HepG2 (cell line): ENCODE results near the gene PPP1R13B. TPM values are rescaled to one million over a fixed set of nuclear protein-coding genes. Genes with fewer than 3 reads are reported as not detected.
A peak's percentile ranks its signal among the peaks of the same experiment; 100 is the strongest.

Experiments used
- ELF1 ChIP-seq: sonication (generic); formaldehyde crosslinking; IDR thresholded peaks from 2 replicates; pipeline ENCODE4 v1.4.0; 2020; ENCODE audit warnings: missing genetic modification reagents
- FOSL2 ChIP-seq: sonication (generic); formaldehyde crosslinking; IDR thresholded peaks from 2 replicates; pipeline ENCODE4 v1.4.0; 2020; ENCODE audit warnings: missing genetic modification reagents
- HNF4G ChIP-seq, 2 experiments: sonication (generic) in 1 of 2; formaldehyde crosslinking in 1 of 2; IDR thresholded peaks; 2 replicates each; pipeline versions ENCODE4 v1.4.0 to v1.6.1; 2011 to 2020; ENCODE audit warnings: borderline replicate concordance in 2 of 2, low read depth in 2 of 2, mild to moderate bottlenecking in 2 of 2, low read length in 1 of 2, missing genetic modification reagents in 1 of 2, moderate library complexity in 1 of 2
- NPAS2 ChIP-seq: sonication (generic); formaldehyde crosslinking; IDR thresholded peaks from 2 replicates; pipeline ENCODE4 v1.8.0; 2022; ENCODE audit warnings: mild to moderate bottlenecking, missing genetic modification reagents, borderline replicate concordance
- POLR2G ChIP-seq: fragments of 200-400 bp; formaldehyde crosslinking; IDR thresholded peaks from 2 replicates; pipeline ENCODE4 v1.6.1; 2018; ENCODE audit warnings: mild to moderate bottlenecking, low read depth, low read length, moderate library complexity
- RBFOX2 ChIP-seq: fragments of 200-400 bp; formaldehyde crosslinking; IDR thresholded peaks from 2 replicates; pipeline ENCODE4 v1.6.1; 2017; ENCODE audit warnings: low read depth, mild to moderate bottlenecking, low read length
- SP2 ChIP-seq: sonication (generic); formaldehyde crosslinking; IDR thresholded peaks from 2 replicates; pipeline ENCODE4 v1.5.1; 2020; ENCODE audit warnings: mild to moderate bottlenecking, missing genetic modification reagents
- ZNF275 ChIP-seq: sonication (generic); formaldehyde crosslinking; IDR thresholded peaks from 2 replicates; pipeline ENCODE4 v1.8.0; 2022; ENCODE audit warnings: missing genetic modification reagents, mild to moderate bottlenecking, inconsistent platforms, borderline replicate concordance
- ZNF318 ChIP-seq: sonication (generic); formaldehyde crosslinking; IDR thresholded peaks from 2 replicates; pipeline ENCODE4 v1.4.0; 2020; ENCODE audit warnings: mild to moderate bottlenecking, missing genetic modification reagents
- ZNF44 ChIP-seq: sonication (generic); formaldehyde crosslinking; IDR thresholded peaks from 2 replicates; pipeline ENCODE4 v1.5.1; 2020; ENCODE audit warnings: mild to moderate bottlenecking, missing genetic modification reagents
- ZSCAN9 ChIP-seq: IDR thresholded peaks from 2 replicates; pipeline ENCODE4 v1.6.1; 2016; ENCODE audit warnings: borderline replicate concordance
- polyA plus RNA-seq, 8 experiments: library from polyadenylated mRNA; depleted of rRNA in 3 of 8; stranded (reverse) in 7 of 8; unstranded in 1 of 8; fragments of >200 nt; fragmentation: Illumina TruSeq in 4 of 8; extraction: Trizol in 4 of 8; gene quantifications; 2 replicates each; pipeline versions ENCODE4 v1.2.1 to v1.2.3, GENCODE V29; 2011 to 2016; ENCODE audit warnings: low read depth in 4 of 8, missing spikeins in 1 of 8, mixed read lengths in 1 of 8; ENCODE audit not compliant: insufficient read depth in 1 of 8
- total RNA-seq, 5 experiments: library from RNA; depleted of rRNA; stranded (reverse); fragments of >200 nt; fragmentation: Illumina TruSeq; extraction: Trizol; gene quantifications; 2 replicates each; pipeline ENCODE4 v1.2.3, GENCODE V29; 2016; ENCODE audit warnings: low read depth in 1 of 5
- TF ChIP-seq, protein P1 (sequence below): IDR thresholded peaks from 2 replicates; pipeline ENCODE4 v1.6.1; 2016; ENCODE audit warnings: missing genetic modification reagents, missing compliant biosample characterization

Gene PPP1R13B
- total and polyA plus RNA-seq, 2 of the 13 experiments (the other 11 are each of a cell fraction or from before 2014, with no cell fraction given), result 4.6 to 9.4 TPM

GRCh38 chr14:103892247-103892646 is 44.9 kb upstream of the PPP1R13B start (continued):
- TF ChIP-seq ZNF318 (CRISPR knock-in tag) (no peak), FOSL2 (peak; percentile 38), ZNF44 (CRISPR knock-in tag) (no peak), ELF1 (CRISPR knock-in tag) (peak; percentile 68), RBFOX2 (no peak), HNF4G (IDR thresholded peaks at IDR 0.05; ENCODE audit: borderline replicate concordance, low read depth, low read length) (no peak), HNF4G (CRISPR knock-in tag; IDR thresholded peaks at IDR 0.05; ENCODE audit: borderline replicate concordance, low read depth) (no peak), ZSCAN9 (CRISPR knock-in tag) (no peak), NPAS2 (CRISPR knock-in tag) (no peak), ZNF275 (CRISPR knock-in tag) (no peak), POLR2G (no peak), SP2 (no peak)
- TF ChIP-seq, protein P1, sequence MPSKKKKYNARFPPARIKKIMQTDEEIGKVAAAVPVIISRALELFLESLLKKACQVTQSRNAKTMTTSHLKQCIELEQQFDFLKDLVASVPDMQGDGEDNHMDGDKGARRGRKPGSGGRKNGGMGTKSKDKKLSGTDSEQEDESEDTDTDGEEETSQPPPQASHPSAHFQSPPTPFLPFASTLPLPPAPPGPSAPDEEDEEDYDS (CRISPR knock-in tag), result no peak
